ENCODE results near the gene SLC12A3.
A peak's percentile ranks its signal among the peaks of the same experiment; 100 is the strongest.

SLC12A3 gene

GRCh38 chr16:56910654-56911539, 45.9 kb downstream of the SLC12A3 start:
- peak; percentile 84 for DNase-seq (ENCODE audit: low read depth)
- TF ChIP-seq CTCF (conservative IDR thresholded peaks at IDR 0.05; ENCODE audit: control insufficient read depth, insufficient read depth, low read depth, low read length), result no peak
- H3K4me3 ChIP-seq (ENCODE audit: control insufficient read depth, low read depth, low read length), result no peak overlapping the region

GRCh38 chr16:56911771-56912571, 47.0 kb downstream of the SLC12A3 start:
- no peak for TF ChIP-seq CTCF (conservative IDR thresholded peaks at IDR 0.05; ENCODE audit: control insufficient read depth, insufficient read depth, low read depth, low read length)
- no peak for DNase-seq (ENCODE audit: low read depth)
- no peak overlapping the region for H3K4me3 ChIP-seq (ENCODE audit: control insufficient read depth, low read depth, low read length)

- peak; percentile 83 for DNase-seq (ENCODE audit: low read depth)
- no peak for TF ChIP-seq CTCF (conservative IDR thresholded peaks at IDR 0.05; ENCODE audit: control insufficient read depth, insufficient read depth, low read depth, low read length)
- no peak overlapping the region for H3K4me3 ChIP-seq (ENCODE audit: control insufficient read depth, low read depth, low read length)
Observed at GRCh38 chr16:56912746-56913708, 48.0 kb downstream of the SLC12A3 start.

- TF ChIP-seq CTCF (conservative IDR thresholded peaks at IDR 0.05; ENCODE audit: control insufficient read depth, insufficient read depth, low read depth, low read length), result no peak
- no peak for DNase-seq (ENCODE audit: low read depth)
- H3K4me3 ChIP-seq (ENCODE audit: control insufficient read depth, low read depth, low read length), result no peak overlapping the region
Observed at GRCh38 chr16:56914896-56915295, 49.9 kb downstream of the SLC12A3 start.

GRCh38 chr16:56915336-56916119, 50.5 kb downstream of the SLC12A3 start:
- no peak for TF ChIP-seq CTCF (conservative IDR thresholded peaks at IDR 0.05; ENCODE audit: control insufficient read depth, insufficient read depth, low read depth, low read length)
- DNase-seq (ENCODE audit: low read depth), result no peak
- no peak overlapping the region for H3K4me3 ChIP-seq (ENCODE audit: control insufficient read depth, low read depth, low read length)

Measured in fibroblast of mammary gland (primary cell).